Body of pancreas (tissue), 4 donors: ENCODE data around the gene VPS33A. TPM values are rescaled to one million over a fixed set of nuclear protein-coding genes. Genes with fewer than 3 reads are reported as not detected.

ENCODE experiments used
- ATAC-seq: fragments of 150-250 bp; one replicate; pipeline ENCODE4 v1.9.1; 2016
- DNase-seq, 4 donors: peaks; one replicate each; pipeline ENCODE4 v3.0.0-alpha.2; 2019
- H3K27ac ChIP-seq, 4 donors: fragments of 200-600 bp; sonication (generic); 1 replicate in 3 of 4; 2 replicates in 1 of 4; pipeline versions ENCODE4 v1.5.1 to v1.6.1; 2016 to 2019; ENCODE audit warnings: mild to moderate bottlenecking in 1 of 4, mixed read lengths in 1 of 4, moderate library complexity in 1 of 4
- H3K27me3 ChIP-seq, 2 donors: fragments of 200-600 bp; sonication (generic); one replicate each; pipeline ENCODE4 v1.6.0; 2016; ENCODE audit warnings: mild to moderate bottlenecking in 1 of 2
- H3K36me3 ChIP-seq, 2 donors: fragments of 200-600 bp; sonication (generic); replicated peaks in 1 of 2; 2 replicates each; pipeline ENCODE4 v1.5.1; 2016; ENCODE audit warnings: low read depth in 2 of 2; ENCODE audit not compliant: insufficient read depth in 1 of 2
- H3K4me1 ChIP-seq: fragments of 200-600 bp; sonication (generic); one replicate; pipeline ENCODE4 v1.6.0; 2016
- H3K4me3 ChIP-seq, 2 donors: fragments of 200-600 bp; sonication (generic); 1 replicate in 1 of 2; 2 replicates in 1 of 2; pipeline ENCODE4 v1.5.1; 2016 to 2019
- H3K9me3 ChIP-seq, 3 donors: fragments of 200-600 bp; sonication (generic); 1 replicate in 2 of 3; 2 replicates in 1 of 3; pipeline ENCODE4 v1.5.1; 2016
- CTCF ChIP-seq, 7 experiments: fragments of 450-650 bp in 4 of 7; fragments of 200-600 bp in 3 of 7; sonication (generic) in 3 of 7; IDR thresholded peaks; one replicate each; pipeline ENCODE4 v1.5.1; 2016 to 2019; ENCODE audit warnings: antibody characterized with exemption in 7 of 7
- POLR2A ChIP-seq, 3 donors: fragments of 450-650 bp; IDR thresholded peaks; one replicate each; pipeline ENCODE4 v1.6.1; 2016; ENCODE audit warnings: antibody characterized with exemption in 3 of 3, mild to moderate bottlenecking in 2 of 3
- WGBS, 2 donors: methylation state at CpG; one replicate each; pipeline ENCODE4 v1.1.5; 2017; 5-methylcytosine and 5-hydroxymethylcytosine counted together
- intact Hi-C: fragments of 100-400 bp; cut with DNase I; formaldehyde crosslinking; loops from one replicate; pipeline ENCODE4 v1.15.1; 2023
- total RNA-seq, 2 donors: library from RNA; depleted of rRNA; stranded (reverse); fragments of >200 nt; gene quantifications; one replicate each; pipeline ENCODE4 v1.1.0, GENCODE V29; 2016

Gene VPS33A
- total RNA-seq, 2 donors from 2014 or later: 7.3 to 9.9 TPM

- 75 to 76% methylated on average over 17 to 34 of the region's 34 CpGs for WGBS, 2 donors
- intact Hi-C loops: loop anchor here (5.0 to 10.0 kb wide), 2 partner anchors 133 to 265 kb away; no protein-coding TSS in a partner anchor
- TF ChIP-seq CTCF (IDR thresholded peaks at IDR 0.05) (no peak), POLR2A (IDR thresholded peaks at IDR 0.05) (no peak)
These were observed 76.4 kb downstream of the VPS33A start for GRCh38 chr12:122189626-122190475.

DNA sequence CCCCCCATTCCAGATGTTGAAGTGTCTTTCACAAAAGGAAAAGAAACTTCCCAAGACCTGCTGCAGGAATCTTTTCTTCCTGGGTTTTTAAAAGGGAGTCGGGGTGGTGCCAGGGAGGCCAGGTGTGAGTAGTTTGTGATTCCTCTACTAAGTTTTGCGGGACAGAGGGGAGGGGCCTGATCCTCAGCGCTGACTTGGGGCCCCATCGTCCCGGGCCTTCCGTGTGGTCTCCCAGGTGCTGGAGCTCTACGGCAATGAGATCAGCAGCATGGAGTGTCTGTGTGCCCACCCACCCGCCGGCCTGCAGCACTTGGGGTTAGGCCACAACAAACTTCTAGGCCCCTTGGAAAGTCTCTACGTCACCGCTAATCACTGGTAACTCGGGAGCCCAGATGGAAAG lies 78.8 kb downstream of the VPS33A start:
- Histone ChIP-seq H3K27ac (no peak overlapping the region), H3K4me3 (no peak overlapping the region), H3K27me3 (no peaks in the 10 kb centered on the region), H3K36me3 (no peaks in the 10 kb centered on the region), H3K9me3 (no peaks in the 10 kb centered on the region), H3K4me1 (peaks cover 11% of the 10 kb centered on the region)
- intact Hi-C loops: no loop called here
- DNase-seq (no peak), ATAC-seq (no peak)
- TF ChIP-seq CTCF (IDR thresholded peaks at IDR 0.05): no peak
- TF ChIP-seq POLR2A (IDR thresholded peaks at IDR 0.05): no peak
- 79 to 100% methylated on average over 1 to 12 of the region's 12 CpGs for WGBS, 2 donors

More at GRCh38 chr12:122189626-122190475, 76.4 kb downstream of the VPS33A start:
- Histone ChIP-seq H3K4me3 (no peak overlapping the region), H3K4me1 (no peaks in the 10 kb centered on the region), H3K27me3 (no peaks in the 10 kb centered on the region), H3K36me3 (no peaks in the 10 kb centered on the region), H3K27ac (no peak overlapping the region), H3K9me3 (no peaks in the 10 kb centered on the region)
- ATAC-seq: no peak
- no peak for DNase-seq

GRCh38 chr12:122185494-122186082 lies 80.7 kb downstream of the VPS33A start:
- Histone ChIP-seq H3K4me1 (peaks cover 11% of the 10 kb centered on the region), H3K27ac (no peak overlapping the region), H3K4me3 (no peak overlapping the region), H3K9me3 (no peaks in the 10 kb centered on the region), H3K27me3 (no peaks in the 10 kb centered on the region), H3K36me3 (no peaks in the 10 kb centered on the region)
- DNase-seq (no peak), ATAC-seq (no peak)
- 70 to 77% methylated on average over 4 to 9 of the region's 10 CpGs for WGBS, 2 donors
- no peak for TF ChIP-seq CTCF (IDR thresholded peaks at IDR 0.05)
- TF ChIP-seq POLR2A (IDR thresholded peaks at IDR 0.05): no peak
- intact Hi-C loops: no loop called here

DNA sequence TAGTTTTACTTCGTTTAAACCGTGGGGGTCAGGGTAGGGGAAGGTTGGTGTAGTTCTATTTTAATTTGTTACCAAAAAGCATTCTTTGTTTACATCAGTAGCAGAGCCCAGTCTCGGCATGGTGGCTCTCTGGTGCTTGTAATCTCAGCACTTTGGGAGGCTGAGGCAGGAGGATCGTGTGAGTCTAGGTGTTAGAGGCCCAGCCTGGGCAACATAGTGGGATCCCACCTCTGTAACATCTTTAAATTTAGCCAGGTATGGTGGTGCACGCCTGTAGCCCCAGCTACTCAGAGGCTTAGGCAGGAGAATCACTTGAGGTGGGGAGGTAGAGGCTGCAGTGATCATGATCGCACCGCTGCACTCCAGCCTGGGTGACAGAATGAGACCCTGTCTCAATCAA lies 81.2 kb downstream of the VPS33A start:
- intact Hi-C loops: no loop called here
- 82 to 87% methylated on average over 7 of the region's 7 CpGs for WGBS, 2 donors
- Histone ChIP-seq H3K9me3 (no peaks in the 10 kb centered on the region), H3K27me3 (no peaks in the 10 kb centered on the region), H3K27ac (no peak overlapping the region), H3K36me3 (no peaks in the 10 kb centered on the region), H3K4me3 (no peak overlapping the region), H3K4me1 (peaks cover 11% of the 10 kb centered on the region)
- ATAC-seq (no peak), DNase-seq (no peak)
- no peak for TF ChIP-seq POLR2A (IDR thresholded peaks at IDR 0.05)
- no peak for TF ChIP-seq CTCF (IDR thresholded peaks at IDR 0.05)
